NCI-H1436 treated with DMSO at 0.1 percent for 48 hours (cell line): ENCODE data around the gene FAM186B.
"Not testable (repeated sequence)": the region's sequence is repeated elsewhere in the genome, so short reads cannot be mapped to it uniquely, and the experiment has no call there.

ENCODE experiments used
- DNase-seq: peaks from one replicate; lab custom pipeline; 2025; lab: John Stamatoyannopoulos, UW

The FAM186B gene, protein sequence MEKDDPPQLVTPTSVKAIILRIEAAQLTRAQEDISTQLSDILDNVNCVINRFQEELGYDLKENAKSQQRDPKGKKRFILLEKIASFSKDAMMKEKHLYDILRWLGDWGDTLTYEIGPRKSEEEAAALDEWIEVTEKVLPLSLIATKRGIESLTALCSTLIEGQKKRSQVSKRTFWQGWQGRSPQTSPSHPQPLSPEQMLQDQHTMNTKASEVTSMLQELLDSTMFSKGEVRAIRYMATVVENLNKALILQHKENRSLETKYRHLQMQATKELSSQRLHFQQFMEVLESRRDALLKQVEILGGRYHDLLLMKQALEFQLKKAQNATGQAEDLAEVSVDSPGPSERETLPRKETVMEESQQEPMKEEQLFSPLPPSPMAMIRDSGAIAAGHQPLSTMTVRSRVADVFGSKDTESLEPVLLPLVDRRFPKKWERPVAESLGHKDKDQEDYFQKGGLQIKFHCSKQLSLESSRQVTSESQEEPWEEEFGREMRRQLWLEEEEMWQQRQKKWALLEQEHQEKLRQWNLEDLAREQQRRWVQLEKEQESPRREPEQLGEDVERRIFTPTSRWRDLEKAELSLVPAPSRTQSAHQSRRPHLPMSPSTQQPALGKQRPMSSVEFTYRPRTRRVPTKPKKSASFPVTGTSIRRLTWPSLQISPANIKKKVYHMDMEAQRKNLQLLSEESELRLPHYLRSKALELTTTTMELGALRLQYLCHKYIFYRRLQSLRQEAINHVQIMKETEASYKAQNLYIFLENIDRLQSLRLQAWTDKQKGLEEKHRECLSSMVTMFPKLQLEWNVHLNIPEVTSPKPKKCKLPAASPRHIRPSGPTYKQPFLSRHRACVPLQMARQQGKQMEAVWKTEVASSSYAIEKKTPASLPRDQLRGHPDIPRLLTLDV

DNA sequence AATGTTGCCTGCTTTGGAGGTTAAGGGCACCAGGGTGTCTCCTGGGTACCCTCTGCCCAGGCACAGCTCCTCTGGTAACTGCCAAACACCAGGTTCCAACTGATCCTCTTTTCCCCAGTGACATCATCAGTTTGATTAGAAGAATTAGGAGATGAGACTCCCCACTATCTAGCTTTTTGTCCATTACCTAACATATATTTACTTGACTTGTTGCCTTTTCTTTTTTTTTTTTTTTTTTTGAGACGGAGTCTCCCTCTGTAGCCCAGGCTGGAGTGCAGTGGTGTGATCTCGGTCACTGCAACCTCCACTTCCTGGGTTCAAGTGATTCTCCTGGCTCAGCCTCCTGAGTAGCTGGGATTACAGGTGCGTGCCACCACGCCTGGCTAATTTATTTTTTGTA, at the start of gene FAM186B:
Gene FAM186B, minus strand, starts transcription at position 101 of the 400 bp plus-strand sequence. CDS start 162 bp downstream, outside the sequence.
- DNase-seq = not testable (repeated sequence)

DNA sequence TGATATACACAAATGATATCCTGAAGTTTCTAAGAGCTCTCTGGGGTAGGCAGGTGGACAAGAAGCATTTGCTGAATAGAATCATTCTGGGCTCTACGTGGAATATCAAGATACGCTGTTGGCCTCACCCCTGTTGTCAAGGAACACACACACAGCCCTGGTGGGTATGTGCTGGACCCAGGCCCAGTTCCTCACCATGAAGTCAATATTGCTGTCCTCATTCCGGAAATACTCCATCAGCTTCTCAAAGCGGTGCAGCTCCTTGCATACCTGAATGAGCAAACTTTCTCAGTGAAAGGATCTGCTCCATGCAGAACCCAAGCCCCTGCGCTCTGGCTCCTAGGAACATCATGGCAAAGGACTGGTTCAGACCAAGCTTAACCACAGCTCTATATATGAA, 49.3 kb upstream of the FAM186B start:
- DNase-seq = no peak

DNA sequence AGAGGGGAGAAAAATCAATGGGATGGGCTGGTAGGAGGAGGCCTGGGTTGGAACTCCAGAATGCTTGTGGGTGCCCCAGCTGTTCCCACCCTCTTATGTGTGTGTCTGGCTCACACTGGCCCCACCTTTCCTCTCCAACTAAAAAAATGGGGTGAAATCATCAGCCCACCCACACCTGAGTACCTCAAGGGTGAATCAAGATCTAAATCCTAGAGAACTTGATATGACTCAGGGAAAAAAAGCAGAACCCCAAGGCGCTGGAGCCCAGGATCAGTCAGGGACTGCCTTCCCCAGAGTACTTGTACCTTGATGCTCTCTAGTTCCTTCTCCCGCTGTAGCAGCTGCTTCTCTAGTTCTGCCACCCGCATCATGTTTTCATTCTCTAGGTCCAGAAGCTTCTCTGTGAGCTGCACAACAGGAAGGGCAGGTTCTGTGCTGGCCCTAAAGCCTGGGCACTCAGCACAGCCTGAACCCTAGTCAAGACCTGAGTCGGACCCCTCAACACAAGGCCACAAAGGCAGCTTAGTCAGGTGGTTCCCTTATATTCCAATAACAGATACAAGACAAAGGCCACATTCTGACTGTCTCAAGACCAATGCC, 47.6 kb upstream of the FAM186B start:
- no peak for DNase-seq

DNA sequence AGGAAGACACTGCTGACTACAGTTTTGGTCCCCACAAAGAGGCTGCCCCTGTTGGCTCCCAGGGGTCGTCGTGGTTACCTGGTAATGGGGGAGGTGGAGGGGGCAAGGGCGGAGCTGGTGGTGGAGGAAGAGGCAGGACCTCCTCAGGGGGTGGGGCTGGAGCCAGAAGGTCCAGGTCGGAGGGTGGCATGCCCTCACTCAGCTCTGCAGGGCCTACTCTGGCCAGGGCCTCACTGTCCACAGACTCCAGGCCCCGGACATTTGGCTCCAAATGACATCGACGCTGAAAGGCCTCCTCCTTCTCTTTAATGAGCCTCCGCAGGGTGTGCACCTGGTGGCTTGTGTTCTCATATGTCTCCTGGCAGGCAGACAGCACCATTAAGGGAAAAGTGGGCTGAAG, 46.4 kb upstream of the FAM186B start:
- DNase-seq = no peak

DNA sequence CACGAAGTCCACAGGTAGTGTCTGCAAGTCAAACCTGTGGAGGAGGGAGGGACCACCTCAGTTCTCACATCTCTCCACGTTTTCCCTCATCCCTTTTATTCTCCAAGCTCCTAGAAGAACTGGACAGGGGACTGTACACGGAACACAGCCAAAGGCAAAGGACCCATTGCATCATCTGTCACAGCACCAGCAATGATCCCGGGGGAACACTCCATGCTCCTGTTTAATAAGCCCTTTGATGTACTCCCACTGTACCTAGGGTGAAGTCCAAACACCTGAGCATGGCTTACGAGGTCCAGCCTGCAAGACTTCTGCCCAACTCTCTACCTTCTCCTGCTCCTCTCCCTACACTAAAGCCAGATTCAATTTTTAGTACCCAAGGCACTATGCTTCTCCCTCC, 44.5 kb upstream of the FAM186B start:
- DNase-seq = no peak

DNA sequence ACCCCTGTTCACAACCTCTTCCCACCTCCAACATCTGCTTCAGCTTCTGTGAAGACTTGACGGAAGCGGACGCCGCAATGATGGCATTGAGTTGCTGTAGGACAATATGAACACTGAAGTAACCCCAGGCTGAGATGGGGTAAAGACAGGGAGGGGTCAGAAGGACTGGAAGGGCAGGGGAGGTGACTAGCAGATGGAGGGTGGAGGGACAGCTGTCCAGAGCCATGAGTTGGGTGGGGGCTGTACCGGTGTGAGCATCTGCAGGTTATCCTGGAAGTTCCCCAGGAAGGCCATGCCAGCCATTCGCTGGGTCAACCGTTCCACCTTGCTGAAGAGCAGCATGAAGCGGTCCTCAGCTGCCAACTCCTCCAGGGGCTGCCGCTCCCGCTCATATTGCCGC, 44.0 kb upstream of the FAM186B start:
- no peak for DNase-seq

DNA sequence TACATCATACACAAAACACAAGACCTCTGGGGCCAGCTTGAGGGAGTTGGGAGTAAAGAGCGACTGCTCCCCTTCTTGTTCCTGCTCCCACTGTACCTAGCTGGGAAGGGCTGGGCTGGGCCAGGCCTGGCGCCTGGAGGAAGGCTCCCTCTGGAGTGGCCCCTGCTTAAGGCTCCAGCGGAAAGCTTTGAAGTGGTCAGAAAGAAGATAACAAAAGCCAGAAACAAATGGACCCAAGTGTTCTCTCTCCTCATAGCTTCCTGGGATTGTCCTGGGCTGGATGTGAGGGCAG, 43.2 kb upstream of the FAM186B start:
- DNase-seq = no peak

DNA sequence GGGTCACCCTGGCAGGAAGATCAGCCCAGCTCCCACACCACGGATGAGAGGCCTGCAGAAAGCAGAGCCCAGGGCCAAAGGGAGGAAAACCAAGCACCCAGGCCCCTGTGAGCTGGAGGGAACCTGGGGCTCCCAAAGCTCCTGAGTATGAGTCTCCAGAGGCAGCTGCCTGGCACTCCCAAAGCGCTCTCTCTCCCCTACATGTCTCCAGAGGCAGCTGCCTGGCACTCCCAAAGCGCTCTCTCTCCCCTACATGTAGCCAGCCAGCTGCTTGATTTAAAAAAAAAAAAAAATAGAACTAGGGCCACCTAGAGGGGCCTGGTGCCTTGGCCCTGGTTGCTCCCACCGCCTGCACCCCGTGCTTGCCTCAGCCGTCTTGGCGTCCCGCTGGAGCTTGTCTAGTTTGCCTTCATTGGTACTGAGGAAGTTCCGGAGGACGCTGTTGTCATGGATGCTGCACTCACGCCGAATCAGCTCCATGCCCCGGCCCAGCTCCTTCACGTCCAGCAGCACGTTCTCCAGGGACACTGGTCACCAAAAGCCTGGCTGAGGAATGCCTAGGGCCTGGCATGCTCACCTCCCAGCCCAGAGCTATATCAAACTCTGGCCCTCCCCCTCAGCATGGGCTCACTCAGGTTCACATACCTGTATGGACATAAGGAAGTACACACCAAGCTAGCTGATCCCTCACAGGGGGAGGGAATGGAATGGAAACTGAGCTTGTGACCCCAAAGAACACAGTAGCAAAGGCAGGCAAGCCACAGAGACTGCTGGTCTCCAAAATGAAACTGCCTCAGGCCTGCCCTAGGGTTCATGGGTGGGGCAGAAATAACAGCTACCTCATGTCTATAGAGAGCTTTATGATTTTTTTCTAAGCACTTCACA, 42.6 kb upstream of the FAM186B start:
- no peak for DNase-seq

DNA sequence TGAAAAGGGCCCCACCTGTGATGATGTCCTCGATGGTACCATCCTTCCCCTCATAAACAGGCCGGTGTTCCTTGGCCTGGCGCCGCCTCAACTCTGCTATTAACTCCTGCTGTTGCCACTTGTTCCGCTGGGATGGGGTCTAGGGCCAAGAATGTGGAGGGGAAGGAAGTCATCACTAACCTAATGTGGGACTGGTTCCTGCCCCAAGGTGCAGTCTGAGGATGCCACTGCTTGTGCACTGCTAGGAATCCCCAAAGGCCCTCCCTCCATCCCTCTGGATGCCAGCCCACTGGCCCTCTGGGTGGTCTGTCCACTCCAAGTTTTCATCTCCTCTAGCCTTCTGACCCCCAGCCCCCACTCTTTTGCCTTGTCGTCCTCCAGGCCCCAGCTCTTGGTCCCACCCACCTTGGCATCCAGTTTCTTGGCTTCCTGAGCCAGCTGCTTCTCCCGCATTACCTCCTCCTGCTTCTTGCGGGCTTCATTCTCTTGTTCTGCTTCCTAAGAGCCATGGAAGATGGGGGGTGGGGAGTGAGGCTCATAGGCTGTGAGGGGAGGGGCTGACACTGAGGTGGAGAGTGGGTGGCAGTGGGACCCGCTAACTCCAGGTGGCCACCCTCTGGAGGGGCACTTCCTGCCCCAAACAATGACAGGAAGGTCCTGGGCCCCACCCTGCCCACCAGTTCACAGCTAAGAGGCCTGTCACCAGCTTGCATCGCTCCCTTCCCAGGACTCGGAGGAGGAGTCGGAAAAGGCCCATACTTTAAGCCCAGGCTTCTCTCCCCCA, 41.6 kb upstream of the FAM186B start:
- DNase-seq = no peak

DNA sequence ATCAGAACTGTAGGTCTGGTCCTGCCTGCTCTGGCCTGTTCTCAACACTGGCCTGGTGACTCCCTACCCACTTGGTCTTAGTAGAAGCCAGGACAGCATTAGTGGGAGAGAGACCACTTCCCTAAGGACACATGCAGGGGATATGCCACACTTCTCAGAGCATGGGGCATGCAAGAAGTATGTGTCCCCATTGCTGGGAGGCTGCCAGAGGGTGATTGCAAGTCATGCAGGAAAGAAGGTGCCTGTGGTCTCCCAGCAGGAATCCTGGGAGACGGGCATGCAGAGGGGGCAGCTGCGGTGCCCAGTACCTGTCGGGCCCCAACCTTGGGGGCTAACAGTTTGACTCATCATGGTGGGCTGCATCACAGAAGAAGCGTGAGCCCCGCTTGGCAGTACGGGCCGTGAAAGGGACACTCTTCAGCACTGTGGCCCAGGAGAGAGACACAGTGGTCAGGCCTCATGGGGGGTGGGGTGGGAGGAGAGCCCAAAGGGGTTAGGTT, 40.9 kb upstream of the FAM186B start:
- DNase-seq = no peak

DNA sequence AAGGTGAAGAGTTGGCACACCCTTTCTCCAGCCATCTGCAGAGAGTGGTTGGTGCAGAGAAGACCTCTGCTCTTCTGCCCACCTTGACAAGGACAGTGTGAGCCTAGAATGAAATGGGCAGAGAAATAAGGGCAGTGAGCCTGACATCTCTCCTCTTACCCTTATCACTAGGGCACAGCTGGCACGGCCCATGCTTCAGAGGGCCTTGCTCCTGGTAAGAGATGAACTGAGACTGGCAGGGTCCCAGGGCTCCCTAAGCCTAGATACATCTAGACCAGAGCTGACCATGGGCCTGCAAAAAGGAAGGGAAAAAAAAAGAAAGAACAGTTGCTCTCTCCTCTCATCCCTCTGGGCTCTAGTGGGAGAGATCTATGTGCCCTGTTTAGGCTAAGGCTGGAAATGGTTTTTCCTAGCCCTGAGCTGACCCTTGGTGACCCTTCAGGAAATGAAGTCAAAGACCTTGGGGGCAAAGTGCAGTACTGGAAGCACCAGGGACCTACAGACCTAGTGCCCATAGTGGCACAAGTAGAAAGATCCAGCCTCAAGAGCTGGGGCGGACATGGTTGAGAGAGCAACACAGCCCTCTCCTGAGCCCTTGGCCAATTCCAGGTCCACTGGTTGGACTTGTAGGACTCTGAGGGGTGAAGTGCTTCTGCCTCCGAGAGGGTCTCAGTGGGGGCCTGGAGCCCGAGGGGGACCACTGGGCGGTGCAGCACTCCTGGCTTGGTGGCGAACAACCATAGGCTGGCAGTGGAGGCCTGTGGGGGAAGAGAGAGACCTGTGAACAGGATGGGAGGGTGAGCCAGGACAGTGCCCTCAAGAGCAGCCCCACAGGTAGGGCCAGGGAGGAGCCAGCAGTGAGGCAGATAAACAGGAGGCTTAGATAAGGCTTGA, 40.0 kb upstream of the FAM186B start:
- DNase-seq = no peak

DNA sequence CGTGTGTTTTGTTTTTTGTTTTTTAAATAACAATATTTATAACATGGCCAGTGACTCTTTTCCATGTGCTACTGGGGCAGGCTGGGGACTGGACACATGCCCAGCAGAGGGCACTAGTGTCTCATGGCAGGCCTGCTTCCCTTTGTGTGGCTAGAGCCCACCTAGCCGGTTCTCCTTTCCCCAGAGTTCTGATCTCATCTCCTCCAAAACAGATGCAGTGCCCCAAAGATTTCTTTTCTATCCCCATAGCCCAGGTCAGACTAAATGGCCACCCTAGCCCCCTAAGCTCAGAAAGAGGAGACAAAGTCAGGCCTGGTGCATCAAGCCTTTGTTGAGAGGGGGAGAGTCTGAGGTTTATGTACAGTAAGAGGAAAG, 39.2 kb upstream of the FAM186B start:
- DNase-seq = no peak

DNA sequence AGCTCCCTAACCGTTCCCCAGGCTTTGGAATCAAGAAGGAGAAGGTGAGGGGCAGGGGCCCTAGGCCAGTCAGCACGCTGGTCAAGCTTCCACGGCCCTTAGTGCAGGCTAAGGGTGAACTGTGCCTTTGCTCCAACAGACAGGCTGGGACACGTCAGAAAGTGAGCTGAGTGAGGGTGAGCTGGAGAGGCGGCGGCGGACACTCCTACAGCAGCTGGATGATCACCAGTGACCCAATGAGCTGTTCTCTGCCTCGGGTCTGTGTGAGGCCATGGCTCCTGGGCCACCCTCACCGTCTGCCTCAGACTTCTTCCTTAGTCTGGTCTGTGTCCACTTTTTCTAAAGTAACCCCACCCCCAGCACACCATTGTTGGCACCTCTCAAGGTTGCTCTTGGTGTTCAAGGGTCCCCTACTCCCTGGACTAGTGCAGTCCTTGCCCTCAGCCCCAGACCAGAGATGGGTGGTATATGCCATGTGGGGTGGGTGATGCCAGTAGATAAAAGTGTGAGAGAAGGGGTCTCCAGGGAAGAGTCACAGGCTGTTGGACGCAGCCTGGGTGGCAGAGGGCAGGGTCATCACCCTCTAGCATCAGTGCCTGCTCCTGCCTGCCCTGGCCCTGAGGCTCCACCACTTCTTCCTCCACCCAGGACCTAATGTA, 38.7 kb upstream of the FAM186B start:
- no peak for DNase-seq

DNA sequence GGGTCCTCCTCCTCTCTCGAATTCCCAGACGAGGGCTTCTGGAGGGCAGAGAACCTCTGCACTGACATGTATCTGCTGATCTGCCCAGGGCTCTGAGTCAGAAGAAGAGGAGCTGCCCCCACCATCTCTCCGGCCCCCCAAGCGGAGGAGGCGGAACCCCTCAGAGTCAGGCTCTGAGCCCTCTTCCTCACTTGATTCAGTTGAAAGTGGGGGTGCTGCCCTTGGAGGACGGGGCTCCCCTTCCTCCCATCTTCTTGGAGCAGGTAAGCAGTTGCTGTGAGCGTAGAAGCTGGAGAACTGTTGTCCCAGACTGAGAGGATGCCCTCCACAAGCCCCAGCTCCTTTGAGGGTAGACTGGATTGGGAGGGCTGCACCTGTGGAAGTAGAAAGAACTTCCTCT, 37.7 kb upstream of the FAM186B start:
- DNase-seq = no peak

DNA sequence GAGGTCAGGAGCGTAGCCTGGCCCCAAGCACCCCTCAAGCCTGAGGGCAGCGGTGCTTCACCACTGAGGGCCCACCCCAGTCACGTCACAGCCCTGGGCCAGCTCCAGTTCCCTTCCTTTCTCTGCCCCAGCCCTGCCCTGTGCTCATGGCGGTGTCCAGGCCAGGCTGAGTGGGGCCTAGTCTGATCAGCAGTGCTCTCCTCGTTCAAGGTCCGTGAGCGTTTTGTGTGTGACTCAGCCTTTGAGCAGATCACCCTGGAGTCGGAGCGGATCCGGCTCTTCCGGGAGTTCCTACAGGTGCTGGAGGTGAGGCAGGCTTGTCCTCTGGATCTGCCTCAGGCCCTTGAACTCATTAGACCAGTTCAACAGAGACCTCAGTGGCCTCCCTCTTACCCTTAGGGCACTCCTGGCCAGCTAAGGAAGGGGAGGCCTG, 36.9 kb upstream of the FAM186B start:
- DNase-seq = no peak

DNA sequence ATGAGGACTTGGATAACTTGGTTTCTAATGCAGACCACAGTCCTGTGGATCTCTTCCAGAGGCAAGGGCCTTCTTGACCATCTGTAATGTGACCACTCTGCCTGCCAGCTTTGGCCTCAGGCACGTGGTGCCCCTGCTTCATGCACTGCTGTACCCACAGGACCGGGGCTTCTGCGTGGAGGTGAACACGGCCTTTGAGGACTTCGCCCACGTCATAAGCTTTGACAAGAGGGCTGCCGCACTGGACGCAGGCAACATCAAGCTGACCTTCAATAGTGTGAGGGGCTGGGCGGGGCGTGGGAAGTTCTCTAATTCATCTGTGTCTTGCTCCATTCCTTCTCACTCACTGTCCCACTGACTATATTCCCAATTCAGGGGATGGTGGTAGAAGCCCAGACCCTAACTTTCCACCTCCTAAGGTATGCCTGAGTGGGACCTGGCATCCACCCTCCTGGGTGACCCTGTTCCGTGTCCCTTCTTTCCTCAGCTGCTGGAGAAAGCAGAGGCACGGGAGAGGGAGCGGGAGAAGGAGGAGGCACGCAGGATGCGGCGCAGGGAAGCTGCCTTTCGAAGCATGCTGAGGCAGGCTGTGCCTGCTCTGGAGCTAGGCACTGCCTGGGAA, 36.4 kb upstream of the FAM186B start:
- DNase-seq = no peak

DNA sequence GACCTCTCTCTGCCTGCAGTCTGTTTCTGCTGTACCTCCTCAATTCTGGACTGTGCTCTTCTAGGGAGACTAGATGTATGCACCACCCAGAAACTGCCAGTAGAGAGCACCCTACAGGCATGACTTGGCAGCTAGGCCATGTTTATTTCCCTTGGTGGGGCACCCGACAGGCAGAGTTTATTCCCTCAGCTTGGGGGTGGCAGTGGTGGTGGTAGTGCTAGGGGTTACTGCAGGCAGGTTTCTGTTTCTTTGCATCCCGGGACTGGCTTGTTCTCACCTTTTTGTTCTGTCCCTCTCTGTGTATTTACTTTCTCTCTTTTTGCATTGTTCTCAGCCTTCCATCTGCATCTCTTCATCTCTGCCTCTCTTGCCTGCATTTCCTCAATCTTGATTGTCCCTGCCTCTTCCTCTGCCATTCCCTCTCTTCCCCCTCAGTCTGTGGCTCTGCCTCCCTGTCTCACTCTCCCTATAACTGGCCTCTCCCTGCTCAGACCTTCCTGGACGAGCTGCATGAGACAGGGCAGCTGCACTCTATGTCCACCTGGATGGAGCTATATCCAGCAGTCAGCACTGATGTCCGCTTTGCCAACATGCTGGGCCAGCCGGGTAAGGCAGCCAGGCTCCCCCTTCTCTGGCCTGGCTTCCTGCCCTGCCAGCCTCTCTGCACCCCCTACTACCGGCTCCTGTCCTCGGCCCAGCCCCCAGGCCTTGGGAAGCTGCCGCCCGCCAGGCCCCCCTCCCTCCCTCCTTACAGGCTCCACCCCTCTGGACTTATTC, 31.7 kb upstream of the FAM186B start:
- no peak for DNase-seq

DNA sequence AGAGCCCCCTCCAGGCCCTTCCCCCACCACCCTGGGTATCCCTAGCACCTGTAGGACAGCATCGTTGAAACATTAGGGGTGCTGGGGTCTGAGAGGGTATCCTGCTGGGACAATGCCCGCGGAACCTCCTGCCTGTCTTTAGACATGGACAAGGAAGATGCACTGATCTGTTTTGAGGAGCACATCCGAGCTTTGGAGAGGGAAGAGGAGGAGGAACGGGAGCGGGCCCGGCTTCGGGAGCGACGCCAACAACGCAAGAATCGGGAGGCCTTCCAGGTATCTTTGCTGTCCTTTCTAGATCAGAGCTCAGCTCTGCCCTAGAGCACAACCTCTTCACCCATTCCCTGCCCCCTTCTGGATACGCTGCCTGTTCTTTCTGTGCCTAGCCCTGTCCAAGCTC, 31.1 kb upstream of the FAM186B start:
- DNase-seq = no peak
